Activated CD8-positive, alpha-beta memory T cell treated with anti-CD3 and anti-CD28 coated beads for 1 hour (primary cell): Measurements from ENCODE around the gene RAD51B.

Experiments used
- DNase-seq, 2 donors: peaks; one replicate each; pipeline ENCODE4 v3.0.0-alpha.2; 2020; ENCODE audit warnings: low read depth in 1 of 2; ENCODE audit errors: extremely low read depth in 1 of 2

Gene RAD51B

DNA sequence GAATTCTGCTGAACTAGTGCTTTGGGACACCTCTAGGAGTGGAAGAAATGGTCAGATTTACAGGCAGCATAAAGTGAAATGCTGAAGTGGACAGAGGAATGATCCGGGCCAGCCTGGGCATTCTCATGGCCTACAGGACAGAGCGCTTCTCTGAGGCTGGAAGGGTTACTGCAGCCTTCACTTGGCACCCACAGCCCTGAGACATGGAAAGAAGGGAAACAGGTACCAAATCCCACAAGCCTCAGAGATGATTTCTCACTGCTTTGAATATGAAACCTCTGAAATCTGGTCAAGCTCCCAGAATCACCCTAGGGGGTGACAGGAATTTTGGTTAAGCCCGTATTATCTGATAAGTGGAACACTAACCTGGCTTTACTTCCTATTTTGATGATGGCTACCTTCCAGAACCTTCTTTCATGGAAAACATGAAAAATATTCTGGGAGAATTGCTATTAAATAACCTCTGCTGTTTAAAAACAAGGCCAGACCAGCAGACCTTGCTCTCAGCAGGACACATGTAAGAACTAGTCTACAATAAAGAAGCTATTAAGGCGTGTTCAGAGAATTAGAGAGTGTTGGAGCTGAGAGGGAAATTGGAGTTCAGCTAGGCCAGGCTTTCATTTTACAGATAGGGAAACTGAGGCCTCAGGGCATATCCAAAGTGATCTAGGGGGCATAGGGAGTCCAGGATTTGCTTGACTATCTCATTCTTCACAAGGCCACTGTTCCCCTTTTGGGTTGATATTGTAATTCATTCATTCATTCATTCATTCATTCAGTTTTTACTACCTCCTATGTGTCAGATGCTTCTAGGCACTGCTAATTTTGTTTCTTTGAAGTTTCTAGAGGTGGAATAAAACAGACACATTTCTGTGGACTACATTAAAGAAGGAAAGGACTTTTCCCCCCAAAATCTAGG lies 691.8 kb downstream of the RAD51B start:
- DNase-seq = no peak

DNA sequence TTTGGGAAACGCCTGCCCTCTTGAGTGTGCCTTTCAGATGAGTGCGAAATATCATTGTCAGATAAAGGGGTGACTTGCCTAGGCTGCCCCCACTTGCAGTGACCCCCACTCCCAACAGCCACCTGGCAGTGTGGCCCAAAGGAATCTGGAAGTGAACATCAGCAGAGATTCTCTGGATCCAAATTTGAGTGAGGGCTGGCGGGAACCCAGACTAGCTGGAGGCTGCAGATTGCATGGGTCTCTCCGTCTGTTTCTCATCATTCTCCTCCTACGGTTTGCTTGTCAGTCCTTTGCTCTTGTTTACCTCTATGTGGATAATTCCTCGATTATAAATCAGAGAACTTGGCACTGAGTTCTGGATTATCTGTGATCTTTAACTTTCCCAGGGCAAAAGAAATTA lies 692.5 kb downstream of the RAD51B start:
- DNase-seq = no peak

DNA sequence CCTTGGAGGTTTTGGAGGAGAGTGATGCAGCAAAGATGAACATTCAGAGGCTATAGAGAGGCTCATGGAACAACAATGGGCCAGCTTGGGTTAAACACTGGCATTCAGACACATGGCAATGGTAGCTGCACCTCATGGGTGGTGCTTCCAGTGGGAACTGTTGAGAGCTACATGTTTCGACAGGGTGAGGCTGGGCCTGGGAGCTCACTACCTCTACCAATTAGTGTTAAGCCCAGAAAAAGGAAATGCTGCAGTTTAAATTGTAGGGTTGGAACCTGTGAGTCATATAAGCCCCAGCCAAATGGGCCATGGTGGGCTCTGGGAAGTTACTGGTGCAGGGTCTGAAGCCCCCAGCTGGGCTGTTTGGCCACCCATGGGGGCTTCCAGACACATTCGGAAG lies 693.6 kb downstream of the RAD51B start:
- DNase-seq = no peak

DNA sequence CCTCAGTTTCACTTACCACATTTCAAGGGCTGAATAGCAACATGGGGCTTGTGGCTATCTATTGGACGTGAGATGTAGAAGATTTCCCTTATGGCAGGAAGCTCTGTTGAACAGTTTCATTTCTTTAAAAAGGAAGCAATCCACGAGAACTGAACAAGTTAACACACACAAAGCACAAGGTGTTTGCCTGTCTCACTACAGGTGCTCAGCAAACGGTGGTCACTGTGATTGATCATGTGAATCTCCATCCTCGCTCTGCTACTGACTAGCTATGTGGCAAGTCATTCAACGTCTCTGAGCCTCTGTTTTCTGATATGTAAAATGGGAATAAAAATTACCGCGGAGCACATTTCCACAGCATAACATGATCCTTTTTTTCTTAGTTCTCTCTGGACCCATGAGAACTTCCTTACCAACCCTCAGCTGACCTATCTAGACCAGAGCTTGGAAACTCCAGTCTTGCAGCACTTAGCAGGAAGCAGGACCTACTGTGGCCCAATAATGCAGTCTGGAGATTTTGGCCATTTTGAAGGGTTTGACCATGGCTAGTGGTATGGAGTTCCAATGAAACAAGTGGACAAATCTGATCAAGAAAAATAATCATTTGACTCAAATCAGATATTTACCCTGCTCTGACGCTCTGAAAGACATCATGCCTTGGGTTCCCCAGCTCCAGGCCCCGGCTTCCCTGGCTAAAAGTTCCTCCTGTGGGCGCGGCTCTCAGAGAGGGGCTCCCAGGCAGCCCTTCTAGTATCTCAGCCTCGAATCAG lies 694.4 kb downstream of the RAD51B start:
- DNase-seq = no peak

DNA sequence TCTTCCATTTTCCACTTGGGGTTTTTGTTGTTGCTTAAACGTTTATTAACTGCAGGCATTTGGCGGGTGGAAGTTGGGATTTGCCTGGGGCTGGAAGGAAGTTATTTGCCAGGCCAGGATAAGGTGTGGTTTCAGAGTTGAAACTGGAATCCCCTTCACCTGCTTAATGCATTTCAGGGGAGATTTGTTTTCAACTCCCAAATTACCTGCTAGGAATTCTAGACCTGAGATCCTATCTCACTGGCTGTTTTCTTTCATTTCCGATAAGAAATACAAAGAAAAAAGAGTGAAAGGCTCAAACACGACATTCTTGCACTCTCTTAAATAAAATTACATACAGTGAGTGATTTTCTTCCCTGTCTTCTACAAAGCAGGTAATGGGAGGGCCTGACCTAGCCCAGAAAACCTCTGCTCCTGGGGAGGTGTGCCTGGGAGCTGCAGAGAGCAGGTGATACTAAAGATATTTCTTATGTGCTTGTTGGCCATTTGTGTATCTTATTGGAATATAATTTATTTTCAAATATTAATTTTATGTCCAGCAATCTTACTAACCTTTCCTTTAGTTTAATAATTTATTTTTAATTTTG lies 695.1 kb downstream of the RAD51B start:
- DNase-seq = no peak

DNA sequence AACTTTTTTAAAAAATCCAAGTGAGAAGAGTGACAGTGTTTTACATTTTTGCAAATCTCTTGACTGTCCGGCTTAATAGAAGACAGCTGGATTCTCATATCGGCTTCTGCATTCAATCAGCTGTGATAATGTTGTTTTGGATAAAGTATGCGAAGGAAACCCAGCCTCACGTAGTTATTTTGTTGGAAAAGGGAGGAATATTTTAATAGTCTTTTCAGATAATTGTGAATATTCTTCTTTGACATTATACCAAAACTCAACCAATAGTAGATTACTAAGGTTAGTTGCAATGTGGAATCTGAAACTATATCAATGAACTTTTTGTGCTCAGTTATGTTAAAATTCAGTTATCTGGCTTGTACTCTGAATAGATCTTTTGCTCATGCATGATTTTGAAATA lies 696.8 kb downstream of the RAD51B start:
- no peak for DNase-seq

DNA sequence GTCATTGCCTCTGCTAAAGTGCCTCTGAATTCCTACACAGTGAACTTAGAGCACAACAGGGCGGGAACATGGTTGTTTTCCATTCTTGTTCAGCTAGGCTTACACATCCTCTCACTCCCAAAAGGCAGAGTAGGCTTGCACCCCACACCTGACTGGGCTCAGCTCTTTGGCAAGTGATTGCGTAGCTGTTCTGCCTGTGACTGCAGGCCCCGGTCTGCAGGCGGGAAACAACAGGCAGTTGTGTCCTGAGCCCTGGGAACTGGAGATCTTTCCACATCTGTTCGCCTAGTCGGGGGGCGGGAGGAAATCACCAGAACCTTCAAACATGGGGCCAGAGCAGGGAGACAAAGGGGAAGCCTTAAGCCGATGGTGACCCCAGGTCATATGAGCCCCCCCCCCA lies 698.6 kb downstream of the RAD51B start:
- no peak for DNase-seq

DNA sequence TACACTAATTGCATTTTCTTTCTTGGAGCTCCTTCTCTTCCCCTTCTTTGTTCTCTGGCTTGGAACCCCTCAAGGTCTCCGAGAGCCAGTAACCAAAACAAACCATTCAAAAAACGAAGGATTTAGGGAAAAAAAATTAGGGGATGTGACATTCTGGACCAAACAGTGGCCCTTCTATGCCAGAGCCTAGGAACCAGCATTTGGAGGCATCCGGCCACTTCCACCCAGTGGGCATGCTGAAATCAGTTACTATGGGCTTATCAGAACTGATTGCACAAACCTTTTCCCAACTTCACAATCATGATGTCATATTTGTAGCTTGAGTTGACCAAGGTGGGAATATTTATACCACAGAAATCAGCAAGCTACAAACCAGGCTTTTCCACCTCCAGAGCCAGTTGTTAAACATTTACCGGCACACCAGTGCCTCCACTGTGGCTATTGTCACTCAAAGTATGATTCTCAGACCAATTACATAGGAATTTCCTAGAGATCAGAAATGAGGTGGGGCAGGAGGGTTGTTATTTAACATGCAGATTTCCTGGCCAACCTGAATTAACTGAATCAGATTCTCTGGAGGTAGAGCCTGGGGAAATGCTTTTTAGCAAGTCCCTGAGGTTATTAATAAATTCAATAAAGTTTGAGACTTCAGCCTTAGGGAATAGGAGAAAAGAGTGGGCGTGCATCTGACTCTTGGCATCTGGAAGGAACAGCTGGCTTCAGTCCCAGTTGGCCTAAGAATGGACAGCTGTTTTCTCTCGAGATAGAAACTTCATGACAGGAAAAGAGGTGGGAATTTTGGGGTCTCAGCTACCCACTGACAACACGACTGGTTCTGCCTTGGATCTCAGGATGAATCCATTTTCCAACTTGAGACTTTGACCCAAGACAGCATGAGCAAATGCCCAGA lies 699.4 kb downstream of the RAD51B start:
- no peak for DNase-seq

DNA sequence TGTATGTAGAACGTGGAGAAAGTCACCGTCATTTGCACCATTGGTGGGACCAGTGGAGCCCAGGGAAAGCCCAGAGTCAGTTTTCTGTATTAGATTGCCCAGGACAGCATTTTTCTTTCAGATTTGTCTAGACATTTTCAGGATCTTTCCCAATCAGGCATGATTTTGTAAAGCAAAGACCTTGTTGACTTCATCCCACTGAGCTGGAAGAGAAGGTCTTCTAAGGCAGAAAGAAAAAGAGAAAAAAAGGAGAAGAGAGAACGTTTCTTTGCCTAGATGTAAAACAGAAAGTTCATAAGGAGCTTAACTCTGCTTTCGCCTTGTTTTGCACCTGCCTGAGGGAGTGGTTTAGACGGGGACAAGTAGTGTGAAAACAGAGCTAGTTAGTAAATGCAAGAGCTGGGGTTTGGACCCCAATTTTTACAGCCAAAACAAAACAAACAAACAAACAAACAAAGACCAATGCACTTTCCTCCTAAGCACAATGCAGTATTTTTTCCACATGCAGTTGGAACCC lies 700.1 kb downstream of the RAD51B start:
- no peak for DNase-seq

DNA sequence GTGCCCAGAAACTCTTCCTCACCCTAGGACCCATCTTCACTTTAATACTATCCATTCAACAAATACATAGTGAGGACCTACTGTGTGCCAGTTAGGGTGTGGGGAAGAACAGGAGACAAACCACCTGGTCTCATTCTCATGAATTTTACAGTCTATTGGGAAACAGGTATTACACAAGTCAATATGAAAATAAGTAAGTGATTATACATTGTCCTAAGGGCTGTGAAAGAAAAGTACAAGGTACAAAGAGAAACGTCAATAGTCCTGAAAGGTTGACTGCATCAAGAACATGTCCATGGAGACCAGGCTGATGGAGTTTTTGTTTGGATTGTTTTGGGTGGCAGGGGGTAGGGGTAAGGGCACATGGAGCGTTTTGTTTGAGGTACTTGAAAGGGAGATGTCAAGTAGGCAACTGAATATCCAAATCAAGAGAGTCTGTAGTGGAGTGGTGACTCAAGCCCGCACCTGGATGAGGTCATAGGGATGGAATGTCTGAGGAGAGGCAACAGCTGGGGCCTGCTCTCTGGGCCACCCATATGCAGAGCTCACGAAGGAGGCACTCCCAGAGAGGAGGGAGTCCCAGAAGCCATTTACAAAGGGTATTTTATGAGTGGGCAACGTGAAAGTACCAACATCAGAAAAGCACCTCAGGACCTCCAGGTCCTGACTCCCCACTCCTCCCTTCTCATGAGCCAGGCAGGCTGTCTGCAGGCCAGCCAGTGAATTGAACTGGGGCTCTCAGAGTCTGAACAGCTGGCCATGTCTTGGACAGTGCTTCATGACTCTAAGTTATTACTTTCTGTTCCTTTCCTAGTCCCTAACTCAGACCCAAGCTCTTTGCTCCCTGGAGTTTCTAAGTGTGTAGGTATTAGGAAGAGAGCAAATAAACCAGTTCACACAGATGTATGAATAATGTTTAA lies 701.3 kb downstream of the RAD51B start:
- DNase-seq = no peak

DNA sequence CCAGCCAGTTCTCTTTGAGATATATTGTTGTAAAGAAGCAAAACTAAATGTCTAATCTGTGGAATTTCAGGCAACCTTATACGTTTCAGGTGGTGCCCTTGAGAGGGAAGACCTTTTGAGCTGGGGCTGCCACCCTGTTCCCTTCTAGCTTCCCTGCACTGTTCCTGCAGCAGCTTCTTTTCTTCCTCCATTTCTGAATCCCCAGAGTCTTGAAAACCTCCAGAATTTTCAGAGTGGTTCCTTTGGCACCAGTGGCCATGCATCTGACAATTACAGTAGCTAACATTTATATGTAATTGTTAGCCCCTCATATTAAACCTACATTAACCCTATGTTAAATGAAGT lies 702.0 kb downstream of the RAD51B start:
- DNase-seq = no peak

DNA sequence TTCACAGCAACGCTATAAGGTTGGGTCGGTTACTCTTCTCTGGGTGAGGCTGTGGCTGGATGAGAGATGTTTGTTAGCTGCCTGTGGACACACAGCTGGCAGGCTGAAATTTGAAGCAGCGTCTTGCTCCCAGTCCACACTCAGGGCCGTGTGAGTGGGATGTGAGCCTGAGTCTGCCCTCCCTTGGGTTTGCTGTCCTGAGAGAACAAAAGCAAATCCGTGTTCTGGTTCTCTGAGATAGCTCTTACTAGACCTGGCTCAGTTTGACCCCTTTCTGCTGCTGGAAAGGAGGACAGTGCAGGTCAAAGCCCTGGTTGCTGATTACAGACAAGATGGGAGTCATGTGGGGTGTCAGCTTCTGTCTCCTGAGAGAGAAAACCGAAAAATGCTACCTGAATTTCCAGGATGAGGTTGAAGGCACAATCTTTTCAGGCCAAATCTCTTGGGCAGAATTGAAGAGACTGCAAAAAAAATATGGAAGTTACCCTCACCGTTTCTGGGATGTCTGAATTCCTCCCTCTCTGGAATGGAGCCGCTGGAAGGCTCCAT lies 702.5 kb downstream of the RAD51B start:
- no peak for DNase-seq

DNA sequence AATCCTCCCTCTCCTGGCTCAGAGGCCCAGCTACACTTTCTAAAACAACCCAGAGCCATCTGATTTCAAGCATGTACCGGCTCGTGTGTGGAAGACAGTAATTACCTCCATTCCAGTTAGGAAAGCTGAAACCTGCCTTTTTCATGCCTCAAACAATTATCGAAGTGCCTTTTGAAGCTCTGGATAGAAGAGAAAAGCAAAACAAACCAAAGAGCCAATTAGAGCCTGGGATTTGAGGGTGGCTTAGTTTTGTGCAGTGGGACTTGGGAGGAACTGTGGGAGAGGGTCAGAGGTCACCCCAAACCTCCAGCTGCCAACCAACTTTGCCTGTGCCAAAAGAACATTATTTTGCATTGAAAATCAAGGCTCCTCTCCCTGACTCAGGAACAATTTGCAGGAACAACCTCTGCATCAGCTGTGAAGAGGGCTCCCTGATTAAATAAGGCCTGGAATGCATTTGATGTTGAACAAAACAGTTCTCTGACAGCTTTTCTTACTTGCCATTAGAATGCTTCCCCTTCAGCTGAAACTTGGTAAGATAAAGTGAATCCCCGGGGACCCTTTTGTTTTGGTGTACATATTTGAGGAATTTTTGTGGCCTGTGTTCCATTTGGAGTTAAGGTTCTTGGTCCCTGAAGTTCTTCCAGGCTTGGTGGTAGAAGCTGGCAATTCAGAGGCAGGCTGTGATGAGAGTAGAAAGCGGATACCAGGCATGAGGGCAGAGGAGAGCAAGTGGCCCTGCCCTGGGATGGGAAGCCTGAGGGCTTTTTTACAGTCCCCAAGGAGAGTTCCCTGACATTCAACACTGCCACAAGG lies 703.1 kb downstream of the RAD51B start:
- DNase-seq = no peak

DNA sequence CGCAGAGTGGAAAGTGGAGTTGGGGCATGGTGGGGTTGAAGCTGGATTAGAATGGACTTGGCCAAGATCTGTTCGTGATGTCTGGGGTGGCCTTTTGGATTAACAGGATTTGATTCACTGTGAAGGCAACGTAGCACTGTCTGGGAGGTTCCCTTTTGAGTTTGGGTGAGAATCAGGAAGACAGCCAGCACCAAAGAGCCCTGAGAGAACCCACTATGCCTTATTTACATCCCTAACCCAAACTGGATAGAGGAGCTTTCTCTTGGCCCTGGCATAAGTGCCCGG lies 703.7 kb downstream of the RAD51B start:
- DNase-seq = no peak

DNA sequence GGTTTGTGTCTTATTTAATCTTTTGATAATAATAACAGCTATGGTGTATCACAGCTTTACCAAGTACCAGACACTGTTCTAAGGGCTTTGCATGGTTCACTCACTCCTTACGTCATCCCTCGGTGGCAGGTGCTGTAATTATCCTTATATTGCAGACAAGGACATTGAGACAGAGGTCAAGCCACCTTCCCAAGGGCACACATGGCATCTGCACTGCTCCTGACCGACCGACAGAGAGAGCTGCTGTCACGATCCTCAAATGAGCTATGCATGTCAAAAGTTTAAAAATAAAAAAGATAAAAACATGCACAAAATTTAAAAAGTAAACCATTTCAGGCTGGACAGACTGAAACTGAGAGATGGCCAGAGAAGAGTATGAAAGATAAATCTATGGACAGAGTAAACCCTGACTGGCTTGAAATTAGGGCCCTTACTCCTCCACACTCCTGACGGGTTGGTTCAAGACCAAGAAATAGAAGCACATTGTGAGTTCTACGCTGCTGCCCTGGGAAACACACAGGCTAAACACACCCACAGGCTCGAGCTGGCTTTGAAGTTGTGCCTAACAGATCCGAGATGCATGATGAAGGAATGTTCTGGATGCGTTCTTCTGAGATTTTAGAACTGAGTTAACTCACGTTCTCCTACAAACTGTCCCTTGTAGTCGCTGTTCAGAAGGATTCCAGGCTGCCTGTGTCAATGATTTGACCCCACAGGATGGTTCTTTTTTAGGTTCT lies 704.6 kb downstream of the RAD51B start:
- no peak for DNase-seq

DNA sequence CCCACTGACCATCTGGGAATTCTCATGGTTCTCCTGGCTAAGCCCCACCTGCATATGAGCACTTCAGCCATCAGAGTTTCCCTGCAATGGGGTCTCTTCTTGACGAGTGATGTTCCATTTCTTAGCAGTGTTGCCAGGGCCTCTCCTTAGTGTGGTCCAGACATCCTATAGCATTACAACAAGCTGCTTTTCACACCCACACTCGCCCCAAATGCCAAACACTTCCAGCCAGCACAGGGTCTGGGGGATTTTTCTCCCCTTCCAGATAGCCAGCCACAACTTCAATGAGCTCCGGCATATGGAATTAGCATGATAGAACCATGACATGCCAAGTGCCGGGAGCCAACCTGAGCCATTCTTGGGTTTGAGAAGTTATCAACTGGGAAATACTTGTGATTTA lies 705.9 kb downstream of the RAD51B start:
- no peak for DNase-seq

DNA sequence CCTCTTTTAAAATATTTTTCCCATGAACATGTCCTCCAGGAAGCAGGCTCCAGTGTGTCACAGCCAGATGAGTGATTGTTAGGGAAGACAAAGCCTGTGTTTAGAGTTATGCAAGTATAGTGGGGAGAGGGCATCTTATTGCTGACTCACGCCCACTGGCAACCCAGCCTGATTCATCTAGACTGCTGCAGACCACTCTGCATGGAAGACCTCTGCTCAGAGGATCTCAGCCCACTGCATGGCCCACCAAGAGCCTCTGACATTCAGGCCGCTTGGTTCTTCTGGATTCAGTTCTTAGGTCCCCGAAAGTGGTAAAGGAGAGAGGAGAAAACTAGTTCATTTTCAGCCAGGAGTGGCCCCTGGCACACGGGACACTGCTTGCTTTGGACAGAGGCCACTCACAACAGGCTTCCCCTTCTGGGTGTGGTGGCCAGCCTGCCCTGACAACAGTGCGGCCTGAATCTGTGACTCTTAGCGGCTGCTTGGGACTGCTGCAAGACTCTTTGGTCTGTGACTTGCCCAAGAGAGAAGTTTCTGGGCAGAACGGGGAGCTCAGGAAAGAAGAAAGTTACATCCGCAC lies 707.0 kb downstream of the RAD51B start:
- DNase-seq = no peak
